ENCODE results near the gene UBE4B. TPM values are rescaled to one million over a fixed set of nuclear protein-coding genes. Genes with fewer than 3 reads are reported as not detected.

UBE4B gene
- polyA plus RNA-seq, 2 of the 4 experiments (the other 2 are of a cell fraction), result 13.5 to 15.1 TPM

- Histone ChIP-seq H3K27ac (no peak overlapping the region), H3K9me3 (no peaks in the 10 kb centered on the region), H3K4me1 (peaks cover 15% of the 10 kb centered on the region), H3K4me3 (no peak overlapping the region), H3K4me2 (no peak overlapping the region)
- POLR2A ChIA-PET, result no interaction called here
- WGBS (ENCODE audit: missing lambda C conversion rate), result 85% methylated on average over 4 of the region's 4 CpGs
- ATAC-seq (no peak), FAIRE-seq (no peak), DNase-seq (ENCODE audit: low read depth in 1 of 2, low spot score in 1 of 2) (no peak)
- TF ChIP-seq CBX2 (IDR thresholded peaks at IDR 0.05; ENCODE audit: borderline replicate concordance, low read depth) (no peak), MAZ (IDR thresholded peaks at IDR 0.05; ENCODE audit: borderline replicate concordance, low read depth, low read length) (no peak), JUNB (IDR thresholded peaks at IDR 0.05) (no peak), SMC3 (IDR thresholded peaks at IDR 0.05) (no peak), CHD2 (IDR thresholded peaks at IDR 0.05; ENCODE audit: low read length, partially characterized antibody) (no peak), ESRRA (IDR thresholded peaks at IDR 0.05; ENCODE audit: borderline replicate concordance, low read length) (no peak), NPAS2 (CRISPR knock-in tag; IDR thresholded peaks at IDR 0.05; ENCODE audit: borderline replicate concordance) (no peak), SREBF2 (IDR thresholded peaks at IDR 0.05) (no peak), USF2 (IDR thresholded peaks at IDR 0.05) (no peak), HMGXB4 (CRISPR knock-in tag; IDR thresholded peaks at IDR 0.05; ENCODE audit: borderline replicate concordance) (no peak), MAFK (IDR thresholded peaks at IDR 0.05; ENCODE audit: partially characterized antibody) (no peak), HOXB5 (CRISPR knock-in tag; IDR thresholded peaks at IDR 0.05) (no peak), ZFP36 (IDR thresholded peaks at IDR 0.05; ENCODE audit: borderline replicate concordance, partially characterized antibody) (no peak), RNF2 (IDR thresholded peaks at IDR 0.05; ENCODE audit: borderline replicate concordance, low read depth) (no peak)
- TF ChIP-seq, protein P1, sequence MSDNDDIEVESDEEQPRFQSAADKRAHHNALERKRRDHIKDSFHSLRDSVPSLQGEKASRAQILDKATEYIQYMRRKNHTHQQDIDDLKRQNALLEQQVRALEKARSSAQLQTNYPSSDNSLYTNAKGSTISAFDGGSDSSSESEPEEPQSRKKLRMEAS (IDR thresholded peaks at IDR 0.05), result no peak
- TF ChIP-seq, protein P2, sequence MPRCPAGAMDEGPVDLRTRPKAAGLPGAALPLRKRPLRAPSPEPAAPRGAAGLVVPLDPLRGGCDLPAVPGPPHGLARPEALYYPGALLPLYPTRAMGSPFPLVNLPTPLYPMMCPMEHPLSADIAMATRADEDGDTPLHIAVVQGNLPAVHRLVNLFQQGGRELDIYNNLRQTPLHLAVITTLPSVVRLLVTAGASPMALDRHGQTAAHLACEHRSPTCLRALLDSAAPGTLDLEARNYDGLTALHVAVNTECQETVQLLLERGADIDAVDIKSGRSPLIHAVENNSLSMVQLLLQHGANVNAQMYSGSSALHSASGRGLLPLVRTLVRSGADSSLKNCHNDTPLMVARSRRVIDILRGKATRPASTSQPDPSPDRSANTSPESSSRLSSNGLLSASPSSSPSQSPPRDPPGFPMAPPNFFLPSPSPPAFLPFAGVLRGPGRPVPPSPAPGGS (IDR thresholded peaks at IDR 0.05), result no peak
- TF ChIP-seq, protein P3, sequence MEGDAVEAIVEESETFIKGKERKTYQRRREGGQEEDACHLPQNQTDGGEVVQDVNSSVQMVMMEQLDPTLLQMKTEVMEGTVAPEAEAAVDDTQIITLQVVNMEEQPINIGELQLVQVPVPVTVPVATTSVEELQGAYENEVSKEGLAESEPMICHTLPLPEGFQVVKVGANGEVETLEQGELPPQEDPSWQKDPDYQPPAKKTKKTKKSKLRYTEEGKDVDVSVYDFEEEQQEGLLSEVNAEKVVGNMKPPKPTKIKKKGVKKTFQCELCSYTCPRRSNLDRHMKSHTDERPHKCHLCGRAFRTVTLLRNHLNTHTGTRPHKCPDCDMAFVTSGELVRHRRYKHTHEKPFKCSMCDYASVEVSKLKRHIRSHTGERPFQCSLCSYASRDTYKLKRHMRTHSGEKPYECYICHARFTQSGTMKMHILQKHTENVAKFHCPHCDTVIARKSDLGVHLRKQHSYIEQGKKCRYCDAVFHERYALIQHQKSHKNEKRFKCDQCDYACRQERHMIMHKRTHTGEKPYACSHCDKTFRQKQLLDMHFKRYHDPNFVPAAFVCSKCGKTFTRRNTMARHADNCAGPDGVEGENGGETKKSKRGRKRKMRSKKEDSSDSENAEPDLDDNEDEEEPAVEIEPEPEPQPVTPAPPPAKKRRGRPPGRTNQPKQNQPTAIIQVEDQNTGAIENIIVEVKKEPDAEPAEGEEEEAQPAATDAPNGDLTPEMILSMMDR (IDR thresholded peaks at IDR 0.05), result no peak
- TF ChIP-seq, protein P4, sequence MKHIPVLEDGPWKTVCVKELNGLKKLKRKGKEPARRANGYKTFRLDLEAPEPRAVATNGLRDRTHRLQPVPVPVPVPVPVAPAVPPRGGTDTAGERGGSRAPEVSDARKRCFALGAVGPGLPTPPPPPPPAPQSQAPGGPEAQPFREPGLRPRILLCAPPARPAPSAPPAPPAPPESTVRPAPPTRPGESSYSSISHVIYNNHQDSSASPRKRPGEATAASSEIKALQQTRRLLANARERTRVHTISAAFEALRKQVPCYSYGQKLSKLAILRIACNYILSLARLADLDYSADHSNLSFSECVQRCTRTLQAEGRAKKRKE (CRISPR knock-in tag; IDR thresholded peaks at IDR 0.05; ENCODE audit: low read depth), result no peak
- CTCF ChIA-PET, result no interaction called here
Observed at GRCh38 chr1:10105484-10105883, 72.7 kb downstream of the UBE4B start.

- no peak overlapping the region for H3K4me3 ChIP-seq
- FAIRE-seq (no peak), DNase-seq (ENCODE audit: low read depth in 1 of 2, low spot score in 1 of 2) (no peak), ATAC-seq (no peak)
- no peaks in the 10 kb centered on the region for H3K9me3 ChIP-seq
- H3K4me1 ChIP-seq, result peaks cover 15% of the 10 kb centered on the region
- no peak overlapping the region for H3K27ac ChIP-seq
- POLR2A ChIA-PET, result no interaction called here
- CTCF ChIA-PET, result no interaction called here
- TF ChIP-seq E2F6 (IDR thresholded peaks at IDR 0.05; ENCODE audit: borderline replicate concordance, low read depth), result no peak
- 89% methylated on average over 16 of the region's 17 CpGs for WGBS (ENCODE audit: missing lambda C conversion rate)
- H3K4me2 ChIP-seq, result no peak overlapping the region
Observed at GRCh38 chr1:10106241-10106640, 73.5 kb downstream of the UBE4B start.
